ENCODE data around the gene CDRT15.
"Not testable (repeated sequence)": the region's sequence is repeated elsewhere in the genome, so short reads cannot be mapped to it uniquely, and the experiment has no call there.

Gene CDRT15

DNA sequence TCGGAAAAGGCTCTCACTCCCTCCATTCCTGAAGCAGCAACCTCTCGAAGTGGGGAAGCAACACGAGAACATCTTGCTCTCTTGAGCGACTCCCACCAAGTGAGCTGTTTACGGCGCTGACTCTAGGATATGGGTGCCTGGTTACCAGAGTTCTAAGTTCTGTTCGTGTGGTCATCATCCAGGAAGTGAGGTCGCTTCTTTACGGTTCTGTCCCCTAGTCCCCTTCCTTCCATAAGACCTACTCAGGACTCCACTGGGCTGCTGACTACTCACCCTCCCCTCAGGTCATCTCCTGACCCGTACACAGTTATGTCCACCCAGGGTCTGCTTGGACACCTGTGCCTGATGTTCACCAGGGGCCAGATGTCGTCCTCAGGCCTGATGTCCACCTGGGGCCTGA lies at the start of gene CDRT15:
CDRT15 (minus strand) TSS at position 101 of the 400 bp plus-strand sequence; CDS start at position 72, 29 bp downstream.
- not testable (repeated sequence) for H3K27me3 ChIP-seq (ENCODE audit: control insufficient read depth in 1 of 2, insufficient read depth in 2 of 2, low read length in 2 of 2); H3K4me3 ChIP-seq (ENCODE audit: low read depth in 1 of 2, low read length in 2 of 2); H3K27ac ChIP-seq (ENCODE audit: low read depth, low read length); H3K9ac ChIP-seq (ENCODE audit: low read length); H3K36me3 ChIP-seq (ENCODE audit: insufficient read depth, low read length); H3K9me3 ChIP-seq (ENCODE audit: low read length); H3K4me1 ChIP-seq (ENCODE audit: insufficient read depth, low read length)

GRCh38 chr17:14282726-14283125 lies 46.1 kb upstream of the CDRT15 start:
- no peak overlapping the region for H3K9ac ChIP-seq (ENCODE audit: low read length)

GRCh38 chr17:14281530-14281929 lies 44.9 kb upstream of the CDRT15 start:
- Histone ChIP-seq H3K4me3 (ENCODE audit: low read depth in 1 of 2, low read length in 2 of 2) (no peak overlapping the region), H3K4me1 (ENCODE audit: insufficient read depth, low read length) (no peaks in the 10 kb centered on the region), H3K9me3 (ENCODE audit: low read length) (no peaks in the 10 kb centered on the region), H3K36me3 (ENCODE audit: insufficient read depth, low read length) (no peaks in the 10 kb centered on the region), H3K27ac (ENCODE audit: low read depth, low read length) (no peak overlapping the region), H3K27me3 (ENCODE audit: control insufficient read depth in 1 of 2, insufficient read depth in 2 of 2, low read length in 2 of 2) (no peaks in the 10 kb centered on the region), H3K9ac (ENCODE audit: low read length) (no peak overlapping the region)

More at GRCh38 chr17:14282726-14283125, 46.1 kb upstream of the CDRT15 start:
- Histone ChIP-seq H3K27me3 (ENCODE audit: control insufficient read depth in 1 of 2, insufficient read depth in 2 of 2, low read length in 2 of 2) (no peaks in the 10 kb centered on the region), H3K27ac (ENCODE audit: low read depth, low read length) (no peak overlapping the region), H3K9me3 (ENCODE audit: low read length) (no peaks in the 10 kb centered on the region), H3K36me3 (ENCODE audit: insufficient read depth, low read length) (no peaks in the 10 kb centered on the region), H3K4me1 (ENCODE audit: insufficient read depth, low read length) (no peaks in the 10 kb centered on the region), H3K4me3 (ENCODE audit: low read depth in 1 of 2, low read length in 2 of 2) (no peak overlapping the region)

GRCh38 chr17:14276535-14277250 lies 40.0 kb upstream of the CDRT15 start:
- no peak overlapping the region for H3K9ac ChIP-seq (ENCODE audit: low read length)
- H3K27ac ChIP-seq (ENCODE audit: low read depth, low read length): no peak overlapping the region
- H3K36me3 ChIP-seq (ENCODE audit: insufficient read depth, low read length): no peaks in the 10 kb centered on the region
- no peaks in the 10 kb centered on the region for H3K9me3 ChIP-seq (ENCODE audit: low read length)
- H3K27me3 ChIP-seq (ENCODE audit: control insufficient read depth in 1 of 2, insufficient read depth in 2 of 2, low read length in 2 of 2): no peaks in the 10 kb centered on the region
- H3K4me1 ChIP-seq (ENCODE audit: insufficient read depth, low read length): no peaks in the 10 kb centered on the region
- H3K4me3 ChIP-seq (ENCODE audit: low read depth in 1 of 2, low read length in 2 of 2): no peak overlapping the region

GRCh38 chr17:14270508-14270907 lies 33.8 kb upstream of the CDRT15 start:
- H3K9ac ChIP-seq (ENCODE audit: low read length): no peak overlapping the region
- H3K27ac ChIP-seq (ENCODE audit: low read depth, low read length): no peak overlapping the region
- H3K4me3 ChIP-seq (ENCODE audit: low read depth in 1 of 2, low read length in 2 of 2): no peak overlapping the region
- no peaks in the 10 kb centered on the region for H3K9me3 ChIP-seq (ENCODE audit: low read length)
- no peaks in the 10 kb centered on the region for H3K36me3 ChIP-seq (ENCODE audit: insufficient read depth, low read length)
- no peaks in the 10 kb centered on the region for H3K4me1 ChIP-seq (ENCODE audit: insufficient read depth, low read length)
- no peaks in the 10 kb centered on the region for H3K27me3 ChIP-seq (ENCODE audit: control insufficient read depth in 1 of 2, insufficient read depth in 2 of 2, low read length in 2 of 2)

- no peaks in the 10 kb centered on the region for H3K27me3 ChIP-seq (ENCODE audit: control insufficient read depth in 1 of 2, insufficient read depth in 2 of 2, low read length in 2 of 2)
- H3K4me3 ChIP-seq (ENCODE audit: low read depth in 1 of 2, low read length in 2 of 2): no peak overlapping the region
- H3K9me3 ChIP-seq (ENCODE audit: low read length): no peaks in the 10 kb centered on the region
- H3K27ac ChIP-seq (ENCODE audit: low read depth, low read length): no peak overlapping the region
- H3K4me1 ChIP-seq (ENCODE audit: insufficient read depth, low read length): no peaks in the 10 kb centered on the region
- no peaks in the 10 kb centered on the region for H3K36me3 ChIP-seq (ENCODE audit: insufficient read depth, low read length)
- no peak overlapping the region for H3K9ac ChIP-seq (ENCODE audit: low read length)
Measured at GRCh38 chr17:14269473-14269872, 32.8 kb upstream of the CDRT15 start.

GRCh38 chr17:14268264-14268663 lies 31.6 kb upstream of the CDRT15 start:
- Histone ChIP-seq H3K36me3 (ENCODE audit: insufficient read depth, low read length) (no peaks in the 10 kb centered on the region), H3K27me3 (ENCODE audit: control insufficient read depth in 1 of 2, insufficient read depth in 2 of 2, low read length in 2 of 2) (no peaks in the 10 kb centered on the region), H3K9ac (ENCODE audit: low read length) (no peak overlapping the region), H3K27ac (ENCODE audit: low read depth, low read length) (no peak overlapping the region), H3K4me3 (ENCODE audit: low read depth in 1 of 2, low read length in 2 of 2) (no peak overlapping the region), H3K4me1 (ENCODE audit: insufficient read depth, low read length) (no peaks in the 10 kb centered on the region), H3K9me3 (ENCODE audit: low read length) (no peaks in the 10 kb centered on the region)

- H3K4me1 ChIP-seq (ENCODE audit: insufficient read depth, low read length): no peaks in the 10 kb centered on the region
- no peaks in the 10 kb centered on the region for H3K27me3 ChIP-seq (ENCODE audit: control insufficient read depth in 1 of 2, insufficient read depth in 2 of 2, low read length in 2 of 2)
- H3K27ac ChIP-seq (ENCODE audit: low read depth, low read length): no peak overlapping the region
- H3K4me3 ChIP-seq (ENCODE audit: low read depth in 1 of 2, low read length in 2 of 2): no peak overlapping the region
- no peaks in the 10 kb centered on the region for H3K36me3 ChIP-seq (ENCODE audit: insufficient read depth, low read length)
- no peak overlapping the region for H3K9ac ChIP-seq (ENCODE audit: low read length)
- H3K9me3 ChIP-seq (ENCODE audit: low read length): peaks cover 4% of the 10 kb centered on the region
Measured at GRCh38 chr17:14261406-14261805, 24.7 kb upstream of the CDRT15 start.

DNA sequence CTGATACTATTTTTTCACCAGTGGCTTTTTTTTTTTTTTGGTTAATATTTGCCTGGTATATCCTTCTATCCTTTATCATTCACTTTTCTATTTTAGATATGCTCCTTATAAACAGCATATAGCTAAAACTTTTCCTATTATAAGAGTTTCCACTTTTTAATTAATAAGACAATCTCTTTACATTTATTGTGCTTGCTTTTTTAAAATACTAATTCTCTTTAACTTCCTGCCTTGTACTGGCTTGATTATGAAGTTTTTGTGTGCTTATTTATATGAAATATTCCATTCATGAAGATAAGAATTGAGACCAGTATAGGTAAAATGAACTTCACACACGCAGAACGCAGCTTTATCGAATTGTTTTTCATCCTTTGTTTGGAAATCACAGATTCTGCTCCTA lies 9.0 kb upstream of the CDRT15 start:
- no peaks in the 10 kb centered on the region for H3K36me3 ChIP-seq (ENCODE audit: insufficient read depth, low read length)
- H3K27ac ChIP-seq (ENCODE audit: low read depth, low read length): no peak overlapping the region
- no peaks in the 10 kb centered on the region for H3K9me3 ChIP-seq (ENCODE audit: low read length)
- no peak overlapping the region for H3K9ac ChIP-seq (ENCODE audit: low read length)
- H3K4me1 ChIP-seq (ENCODE audit: insufficient read depth, low read length): no peaks in the 10 kb centered on the region
- no peaks in the 10 kb centered on the region for H3K27me3 ChIP-seq (ENCODE audit: control insufficient read depth in 1 of 2, insufficient read depth in 2 of 2, low read length in 2 of 2)
- H3K4me3 ChIP-seq (ENCODE audit: low read depth in 1 of 2, low read length in 2 of 2): no peak overlapping the region

- H3K36me3 ChIP-seq (ENCODE audit: insufficient read depth, low read length): no peaks in the 10 kb centered on the region
- no peak overlapping the region for H3K27ac ChIP-seq (ENCODE audit: low read depth, low read length)
- H3K4me3 ChIP-seq (ENCODE audit: low read depth in 1 of 2, low read length in 2 of 2): no peak overlapping the region
- no peak overlapping the region for H3K9ac ChIP-seq (ENCODE audit: low read length)
- H3K9me3 ChIP-seq (ENCODE audit: low read length): no peaks in the 10 kb centered on the region
- no peaks in the 10 kb centered on the region for H3K4me1 ChIP-seq (ENCODE audit: insufficient read depth, low read length)
- no peaks in the 10 kb centered on the region for H3K27me3 ChIP-seq (ENCODE audit: control insufficient read depth in 1 of 2, insufficient read depth in 2 of 2, low read length in 2 of 2)
Measured at GRCh38 chr17:14245002-14245401, 8.3 kb upstream of the CDRT15 start.

DNA sequence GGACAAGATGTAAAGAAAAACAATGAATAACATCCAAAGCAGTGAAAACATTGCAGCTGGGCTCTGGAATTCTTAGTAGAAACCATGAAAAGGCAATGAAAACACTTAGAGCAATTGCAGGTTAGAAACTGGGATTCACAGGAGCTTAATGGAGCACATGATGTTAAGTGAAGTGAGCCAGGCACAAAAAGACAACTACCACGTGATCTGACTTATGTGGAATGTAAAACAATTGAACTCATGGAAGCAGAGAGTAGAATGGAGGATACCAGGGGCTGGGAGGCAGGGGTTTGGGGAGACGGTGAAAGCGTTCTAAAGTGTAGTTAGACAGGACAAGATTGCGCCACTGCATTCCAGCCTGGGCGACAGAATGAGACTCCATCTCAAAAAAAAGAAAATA lies 2.6 kb upstream of the CDRT15 start:
- not testable (repeated sequence) for H3K36me3 ChIP-seq (ENCODE audit: insufficient read depth, low read length); H3K27me3 ChIP-seq (ENCODE audit: control insufficient read depth in 1 of 2, insufficient read depth in 2 of 2, low read length in 2 of 2); H3K4me3 ChIP-seq (ENCODE audit: low read depth in 1 of 2, low read length in 2 of 2); H3K9me3 ChIP-seq (ENCODE audit: low read length); H3K27ac ChIP-seq (ENCODE audit: low read depth, low read length); H3K9ac ChIP-seq (ENCODE audit: low read length); H3K4me1 ChIP-seq (ENCODE audit: insufficient read depth, low read length)

DNA sequence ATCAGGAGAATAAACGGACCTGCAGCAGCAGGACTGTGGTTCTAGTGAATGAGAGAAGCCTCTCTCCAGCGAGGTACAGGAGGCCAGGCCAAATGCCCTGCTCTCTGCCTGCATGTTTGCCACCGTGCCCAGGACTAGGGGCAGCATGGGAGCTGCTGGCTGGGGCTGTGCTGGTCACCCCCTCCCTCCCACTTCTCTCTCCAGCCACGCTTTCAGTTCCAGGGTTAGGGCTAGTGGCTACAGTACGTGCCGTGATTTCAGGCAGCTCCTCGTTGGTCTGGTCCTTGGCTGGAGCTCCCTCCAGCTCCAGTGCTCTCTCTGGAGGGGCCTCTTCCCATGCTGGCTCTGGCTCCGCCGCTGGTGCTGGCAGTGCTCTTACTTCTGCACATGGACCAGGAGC lies 630 bp downstream of the CDRT15 start:
- H3K4me3 ChIP-seq (ENCODE audit: low read depth in 1 of 2, low read length in 2 of 2); H3K36me3 ChIP-seq (ENCODE audit: insufficient read depth, low read length); H3K9me3 ChIP-seq (ENCODE audit: low read length); H3K4me1 ChIP-seq (ENCODE audit: insufficient read depth, low read length); H3K27ac ChIP-seq (ENCODE audit: low read depth, low read length); H3K9ac ChIP-seq (ENCODE audit: low read length); H3K27me3 ChIP-seq (ENCODE audit: control insufficient read depth in 1 of 2, insufficient read depth in 2 of 2, low read length in 2 of 2): not testable (repeated sequence)
